ENCODE measurements around the gene JPH3. TPM values are rescaled to one million over a fixed set of nuclear protein-coding genes. Genes with fewer than 3 reads are reported as not detected.

The JPH3 gene
- total RNA-seq, 1 experiment from 2014 or later, result 1.4 TPM

DNA sequence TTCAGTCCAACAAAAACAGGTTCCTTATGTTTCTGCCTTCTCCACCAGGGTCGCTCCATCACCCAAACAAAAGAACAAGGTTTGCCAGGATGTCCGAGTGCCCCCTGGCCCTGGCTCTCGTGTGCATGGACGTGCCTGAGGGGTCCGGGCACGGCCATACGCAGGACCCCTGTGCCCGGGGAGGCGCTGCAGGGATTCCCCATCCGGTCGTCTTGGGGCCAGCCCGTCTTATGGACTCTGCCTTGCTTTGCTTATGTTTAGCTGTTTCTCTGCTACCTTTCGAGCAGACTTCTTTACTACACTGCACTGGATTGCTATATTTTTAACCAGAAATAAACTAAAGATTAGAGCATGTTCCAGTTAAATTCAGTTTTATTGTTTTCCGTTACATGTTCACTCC is 95.5 kb downstream of the JPH3 start:
- peaks cover 15% of the 10 kb centered on the region for H3K36me3 ChIP-seq (ENCODE audit: insufficient read depth, low read length, poor library complexity, severe bottlenecking)
- no peaks in the 10 kb centered on the region for H3K4me1 ChIP-seq (ENCODE audit: insufficient read depth, low read length, poor library complexity, severe bottlenecking)
- no peaks in the 10 kb centered on the region for H3K9me3 ChIP-seq (ENCODE audit: low read depth, low read length, poor library complexity, severe bottlenecking)
- CTCF ChIA-PET, result no interaction called here
- BruUV-seq (replicated peaks), result no TSS peak
- H3K4me3 ChIP-seq (ENCODE audit: low read depth, low read length, poor library complexity, severe bottlenecking), result no peak overlapping the region
- DNase-seq (ENCODE audit: low spot score), result no peak
- H3K27ac ChIP-seq (ENCODE audit: low read depth, low read length, poor library complexity, severe bottlenecking), result no peak overlapping the region
- POLR2A ChIA-PET (ENCODE audit: low non-redundant PET), result no interaction called here
- H3K27me3 ChIP-seq (replicated peaks; ENCODE audit: insufficient read depth, low read depth, low read length, poor library complexity), result no peaks in the 10 kb centered on the region
- intact Hi-C loops (cut with micrococcal nuclease; ENCODE audit: unreplicated experiment), result no loop called here
- TF ChIP-seq, protein P1, sequence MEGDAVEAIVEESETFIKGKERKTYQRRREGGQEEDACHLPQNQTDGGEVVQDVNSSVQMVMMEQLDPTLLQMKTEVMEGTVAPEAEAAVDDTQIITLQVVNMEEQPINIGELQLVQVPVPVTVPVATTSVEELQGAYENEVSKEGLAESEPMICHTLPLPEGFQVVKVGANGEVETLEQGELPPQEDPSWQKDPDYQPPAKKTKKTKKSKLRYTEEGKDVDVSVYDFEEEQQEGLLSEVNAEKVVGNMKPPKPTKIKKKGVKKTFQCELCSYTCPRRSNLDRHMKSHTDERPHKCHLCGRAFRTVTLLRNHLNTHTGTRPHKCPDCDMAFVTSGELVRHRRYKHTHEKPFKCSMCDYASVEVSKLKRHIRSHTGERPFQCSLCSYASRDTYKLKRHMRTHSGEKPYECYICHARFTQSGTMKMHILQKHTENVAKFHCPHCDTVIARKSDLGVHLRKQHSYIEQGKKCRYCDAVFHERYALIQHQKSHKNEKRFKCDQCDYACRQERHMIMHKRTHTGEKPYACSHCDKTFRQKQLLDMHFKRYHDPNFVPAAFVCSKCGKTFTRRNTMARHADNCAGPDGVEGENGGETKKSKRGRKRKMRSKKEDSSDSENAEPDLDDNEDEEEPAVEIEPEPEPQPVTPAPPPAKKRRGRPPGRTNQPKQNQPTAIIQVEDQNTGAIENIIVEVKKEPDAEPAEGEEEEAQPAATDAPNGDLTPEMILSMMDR (conservative IDR thresholded peaks at IDR 0.05; ENCODE audit: low read depth, low read length), result no peak
- TF ChIP-seq EZH2 (IDR thresholded peaks at IDR 0.05; ENCODE audit: borderline replicate concordance, low read depth, low read length, poor library complexity, severe bottlenecking), result no peak

DNA sequence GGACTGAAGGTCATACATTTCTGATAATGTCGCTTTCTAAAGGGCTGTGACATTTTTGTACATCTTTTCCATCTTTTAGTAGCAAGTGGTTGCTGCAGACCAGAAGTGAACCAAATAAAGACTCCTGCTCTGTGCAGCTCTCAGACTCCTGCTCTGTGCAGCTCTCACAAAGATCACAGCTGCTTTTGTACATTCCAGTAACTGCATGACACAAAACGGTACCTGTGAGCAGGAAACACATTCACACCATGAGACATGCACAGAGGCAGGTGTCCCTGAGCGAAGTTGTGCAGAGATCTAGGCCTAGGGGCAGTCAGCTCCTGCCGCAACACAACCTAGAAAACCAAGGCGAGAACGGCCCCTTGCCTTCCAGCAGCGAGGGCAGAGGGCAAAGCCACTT is 95.9 kb downstream of the JPH3 start:
- CTCF ChIA-PET, result no interaction called here
- H3K9me3 ChIP-seq (ENCODE audit: low read depth, low read length, poor library complexity, severe bottlenecking), result no peaks in the 10 kb centered on the region
- H3K27me3 ChIP-seq (replicated peaks; ENCODE audit: insufficient read depth, low read depth, low read length, poor library complexity), result no peaks in the 10 kb centered on the region
- TF ChIP-seq, protein P1 (conservative IDR thresholded peaks at IDR 0.05; ENCODE audit: low read depth, low read length), result no peak
- no peak for TF ChIP-seq EZH2 (IDR thresholded peaks at IDR 0.05; ENCODE audit: borderline replicate concordance, low read depth, low read length, poor library complexity, severe bottlenecking)
- BruUV-seq (replicated peaks), result no TSS peak
- peaks cover 17% of the 10 kb centered on the region for H3K36me3 ChIP-seq (ENCODE audit: insufficient read depth, low read length, poor library complexity, severe bottlenecking)
- H3K4me1 ChIP-seq (ENCODE audit: insufficient read depth, low read length, poor library complexity, severe bottlenecking), result no peaks in the 10 kb centered on the region
- H3K4me3 ChIP-seq (ENCODE audit: low read depth, low read length, poor library complexity, severe bottlenecking), result no peak overlapping the region
- no peak overlapping the region for H3K27ac ChIP-seq (ENCODE audit: low read depth, low read length, poor library complexity, severe bottlenecking)
- DNase-seq (ENCODE audit: low spot score), result no peak
- POLR2A ChIA-PET (ENCODE audit: low non-redundant PET), result no interaction called here
- intact Hi-C loops (cut with micrococcal nuclease; ENCODE audit: unreplicated experiment), result no loop called here

- POLR2A ChIA-PET (ENCODE audit: low non-redundant PET), result no interaction called here
- TF ChIP-seq EZH2 (IDR thresholded peaks at IDR 0.05; ENCODE audit: borderline replicate concordance, low read depth, low read length, poor library complexity, severe bottlenecking), result no peak
- TF ChIP-seq, protein P1 (conservative IDR thresholded peaks at IDR 0.05; ENCODE audit: low read depth, low read length), result no peak
- CTCF ChIA-PET, result no interaction called here
- no peak for DNase-seq (ENCODE audit: low spot score)
- Histone ChIP-seq H3K4me3 (ENCODE audit: low read depth, low read length, poor library complexity, severe bottlenecking) (no peak overlapping the region), H3K27ac (ENCODE audit: low read depth, low read length, poor library complexity, severe bottlenecking) (no peak overlapping the region), H3K27me3 (replicated peaks; ENCODE audit: insufficient read depth, low read depth, low read length, poor library complexity) (no peaks in the 10 kb centered on the region), H3K4me1 (ENCODE audit: insufficient read depth, low read length, poor library complexity, severe bottlenecking) (no peaks in the 10 kb centered on the region), H3K9me3 (ENCODE audit: low read depth, low read length, poor library complexity, severe bottlenecking) (no peaks in the 10 kb centered on the region), H3K36me3 (ENCODE audit: insufficient read depth, low read length, poor library complexity, severe bottlenecking) (peaks cover 20% of the 10 kb centered on the region)
- BruUV-seq (replicated peaks), result no TSS peak
- intact Hi-C loops (cut with micrococcal nuclease; ENCODE audit: unreplicated experiment), result no loop called here
Measured at GRCh38 chr16:87698676-87699199, 96.4 kb downstream of the JPH3 start.

Data from A673 (cell line).